ENCODE results near the gene CDK11B. TPM values are rescaled to one million over a fixed set of nuclear protein-coding genes. Genes with fewer than 3 reads are reported as not detected.

CDK11B gene
- total RNA-seq, 1 experiment from 2014 or later = 12.9 TPM

DNA sequence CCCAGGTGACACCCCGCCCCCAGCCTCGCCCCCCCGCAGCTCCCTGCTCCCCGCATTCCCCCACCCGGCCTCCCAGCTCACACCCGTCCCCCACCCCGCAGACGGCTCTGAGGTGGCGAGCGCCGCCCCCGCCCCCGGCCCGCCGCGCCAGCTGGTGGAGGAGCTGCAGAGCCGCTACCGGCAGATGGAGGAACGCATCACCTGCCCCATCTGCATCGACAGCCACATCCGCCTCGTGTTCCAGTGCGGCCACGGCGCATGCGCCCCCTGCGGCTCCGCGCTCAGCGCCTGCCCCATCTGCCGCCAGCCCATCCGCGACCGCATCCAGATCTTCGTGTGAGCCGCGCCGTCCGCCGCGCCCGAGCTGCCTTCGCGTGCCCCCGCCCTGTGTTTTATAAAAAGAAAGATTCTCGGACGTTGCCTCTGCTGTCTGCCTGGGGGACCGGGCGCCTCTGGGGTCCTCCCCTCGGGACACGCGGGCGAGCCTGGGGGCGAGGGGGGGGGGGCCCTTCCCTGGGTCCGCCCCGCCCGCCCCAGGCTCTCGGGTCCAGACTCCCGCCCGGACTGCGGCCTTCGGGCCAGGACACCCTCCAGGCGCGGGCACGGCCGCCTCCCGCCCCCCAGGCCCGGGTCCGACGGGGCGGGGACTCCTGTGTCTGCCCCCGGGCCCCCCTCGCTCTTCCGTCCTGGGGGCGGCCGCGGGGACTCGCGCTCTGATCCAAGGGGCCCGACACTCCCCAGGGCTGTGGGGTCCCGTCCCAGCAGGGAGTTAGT lies 28.4 kb downstream of the CDK11B start:
- no peak for DNase-seq (ENCODE audit: low spot score)
- in situ Hi-C loops (cut with HindIII; ENCODE audit: low sequenced_read_pairs) = no loop called here

DNA sequence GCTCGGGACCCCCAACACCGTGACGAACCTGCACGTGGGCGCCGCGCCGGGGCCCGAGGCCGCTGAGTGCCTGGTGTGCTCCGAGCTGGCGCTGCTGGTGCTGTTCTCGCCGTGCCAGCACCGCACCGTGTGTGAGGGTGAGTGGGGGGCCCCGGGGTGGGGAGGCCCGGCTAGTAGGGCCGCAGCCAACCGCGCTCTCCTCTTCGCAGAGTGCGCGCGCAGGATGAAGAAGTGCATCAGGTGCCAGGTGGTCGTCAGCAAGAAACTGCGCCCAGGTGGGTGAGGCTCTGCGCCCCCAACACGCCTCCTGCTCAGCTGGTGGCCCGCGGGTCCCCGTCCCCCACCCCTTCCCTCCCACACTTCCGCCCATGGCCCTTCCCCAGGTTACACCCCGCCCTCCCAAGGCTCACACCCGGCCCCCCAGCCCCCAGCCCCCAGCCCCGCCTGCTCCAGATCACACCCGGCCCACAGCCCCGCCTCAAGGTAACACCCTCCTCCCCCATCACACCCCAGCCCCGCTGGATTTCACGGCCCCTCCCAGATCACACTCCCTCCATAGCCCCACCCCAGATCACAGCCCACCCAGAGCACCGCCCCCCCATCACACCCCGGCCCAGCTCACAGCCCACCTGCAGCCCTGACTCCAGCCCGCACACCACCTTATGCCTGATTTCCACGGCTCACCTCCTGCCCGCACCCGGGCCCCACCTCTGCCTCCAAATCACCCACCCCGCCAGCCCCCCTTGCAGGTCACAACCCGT lies 29.2 kb downstream of the CDK11B start:
- in situ Hi-C loops (cut with HindIII; ENCODE audit: low sequenced_read_pairs) = no loop called here
- no peak for DNase-seq (ENCODE audit: low spot score)

DNA sequence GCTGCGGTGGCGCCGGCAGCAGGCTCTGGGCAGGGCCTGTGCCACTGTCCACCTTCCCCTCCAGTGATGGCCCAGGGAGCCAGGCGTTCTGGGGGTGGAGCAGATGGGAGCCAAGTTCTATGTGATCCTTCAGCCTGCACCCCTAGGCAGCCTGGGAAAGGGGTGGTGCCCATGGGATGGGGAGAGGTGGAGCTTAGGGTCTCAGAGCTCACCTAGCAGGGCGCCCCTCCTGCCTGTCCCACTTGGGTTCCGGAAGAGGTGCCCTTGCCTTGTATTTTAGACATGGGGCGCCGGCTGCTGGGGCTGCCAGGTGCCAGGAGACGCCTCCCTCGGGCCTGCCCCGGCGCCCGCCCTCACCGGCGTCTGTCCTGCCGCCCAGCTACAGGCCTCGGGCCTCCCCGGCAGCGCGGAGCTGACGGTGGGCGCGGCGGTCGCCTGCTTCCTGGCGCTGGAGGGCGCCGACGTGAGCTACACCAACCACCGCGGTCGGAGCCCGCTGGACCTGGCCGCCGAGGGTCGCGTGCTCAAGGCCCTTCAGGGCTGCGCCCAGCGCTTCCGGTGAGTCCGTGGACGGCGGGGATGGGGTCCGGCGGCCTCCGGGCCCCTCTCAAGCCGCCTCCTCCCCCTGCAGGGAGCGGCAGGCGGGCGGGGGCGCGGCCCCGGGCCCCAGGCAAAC lies 29.9 kb downstream of the CDK11B start:
- DNase-seq (ENCODE audit: low spot score) = no peak
- in situ Hi-C loops (cut with HindIII; ENCODE audit: low sequenced_read_pairs) = no loop called here

GRCh38 chr1:1627829-1628753 lies 30.7 kb downstream of the CDK11B start:
- no peak for DNase-seq (ENCODE audit: low spot score)
- in situ Hi-C loops (cut with HindIII; ENCODE audit: low sequenced_read_pairs) = no loop called here

- in situ Hi-C loops (cut with HindIII; ENCODE audit: low sequenced_read_pairs) = no loop called here
- DNase-seq (ENCODE audit: low spot score) = no peak
Measured at GRCh38 chr1:1627261-1627828, 31.5 kb downstream of the CDK11B start.

DNA sequence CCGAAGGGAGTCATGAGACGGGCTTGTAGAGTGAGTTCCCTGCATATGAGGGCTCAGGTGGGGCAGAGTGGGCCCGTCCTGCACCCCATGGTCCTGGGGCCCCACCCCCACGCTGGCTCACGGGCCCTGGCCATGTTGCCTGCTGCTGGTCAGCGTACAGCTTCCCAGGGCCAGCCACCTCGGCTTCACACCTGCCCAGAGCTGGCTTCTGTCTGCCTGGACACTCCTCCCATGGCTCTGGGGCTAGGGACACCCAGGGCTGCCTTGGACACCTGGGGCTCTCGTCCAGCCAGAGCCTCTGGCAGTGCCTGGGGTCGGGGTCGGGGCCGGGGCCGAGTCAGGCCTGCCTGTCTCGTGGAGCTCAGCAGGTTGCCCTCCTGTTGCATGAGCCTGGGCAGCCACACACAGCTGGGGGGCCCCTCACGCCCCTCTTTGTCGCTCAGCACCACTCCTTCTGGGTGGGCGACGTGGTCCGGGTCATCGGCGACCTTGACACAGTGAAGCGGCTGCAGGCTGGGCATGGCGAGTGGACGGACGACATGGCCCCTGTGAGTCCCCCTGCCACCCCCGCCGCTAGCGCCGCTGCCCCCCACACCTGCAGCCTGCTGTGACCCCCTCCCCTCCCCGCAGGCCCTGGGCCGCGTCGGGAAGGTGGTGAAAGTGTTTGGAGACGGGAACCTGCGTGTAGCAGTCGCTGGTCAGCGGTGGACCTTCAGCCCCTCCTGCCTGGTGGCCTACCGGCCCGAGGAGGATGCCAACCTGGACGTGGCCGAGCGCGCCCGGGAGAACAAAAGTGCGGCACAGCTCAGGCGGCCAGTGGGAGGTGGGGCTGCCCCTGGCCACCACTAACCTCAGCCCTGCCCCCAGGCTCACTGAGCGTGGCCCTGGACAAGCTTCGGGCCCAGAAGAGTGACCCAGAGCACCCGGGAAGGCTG lies 32.3 kb downstream of the CDK11B start:
- DNase-seq (ENCODE audit: low spot score) = no peak
- in situ Hi-C loops (cut with HindIII; ENCODE audit: low sequenced_read_pairs) = no loop called here

DNA sequence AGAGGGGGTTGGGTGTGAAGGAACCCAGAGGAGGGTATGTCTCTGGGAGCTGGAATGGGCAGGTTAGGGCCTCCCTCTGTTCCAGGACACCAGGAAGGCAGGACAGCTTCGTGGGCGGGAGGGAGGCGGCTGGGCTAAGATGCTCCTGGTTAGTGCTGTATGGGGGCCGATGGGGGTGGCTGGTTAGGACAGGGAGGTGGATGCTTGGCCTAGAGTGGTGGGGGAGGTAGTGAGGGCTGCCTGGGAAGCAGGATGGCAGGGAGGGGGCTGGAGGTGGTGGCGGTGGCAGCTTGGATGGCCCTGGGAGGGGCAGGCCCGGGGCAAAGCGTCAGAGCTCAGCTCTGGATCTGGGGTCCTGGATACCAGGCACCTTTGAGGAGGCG lies 33.0 kb downstream of the CDK11B start:
- no peak for DNase-seq (ENCODE audit: low spot score)
- in situ Hi-C loops (cut with HindIII; ENCODE audit: low sequenced_read_pairs) = no loop called here

GRCh38 chr1:1625404-1625775 lies 33.4 kb downstream of the CDK11B start:
- DNase-seq (ENCODE audit: low spot score) = no peak

GRCh38 chr1:1624443-1625403 lies 34.1 kb downstream of the CDK11B start:
- in situ Hi-C loops (cut with HindIII; ENCODE audit: low sequenced_read_pairs) = no loop called here
- no peak for DNase-seq (ENCODE audit: low spot score)

More at GRCh38 chr1:1625404-1625775, 33.4 kb downstream of the CDK11B start:
- in situ Hi-C loops (cut with HindIII; ENCODE audit: low sequenced_read_pairs) = no loop called here

DNA sequence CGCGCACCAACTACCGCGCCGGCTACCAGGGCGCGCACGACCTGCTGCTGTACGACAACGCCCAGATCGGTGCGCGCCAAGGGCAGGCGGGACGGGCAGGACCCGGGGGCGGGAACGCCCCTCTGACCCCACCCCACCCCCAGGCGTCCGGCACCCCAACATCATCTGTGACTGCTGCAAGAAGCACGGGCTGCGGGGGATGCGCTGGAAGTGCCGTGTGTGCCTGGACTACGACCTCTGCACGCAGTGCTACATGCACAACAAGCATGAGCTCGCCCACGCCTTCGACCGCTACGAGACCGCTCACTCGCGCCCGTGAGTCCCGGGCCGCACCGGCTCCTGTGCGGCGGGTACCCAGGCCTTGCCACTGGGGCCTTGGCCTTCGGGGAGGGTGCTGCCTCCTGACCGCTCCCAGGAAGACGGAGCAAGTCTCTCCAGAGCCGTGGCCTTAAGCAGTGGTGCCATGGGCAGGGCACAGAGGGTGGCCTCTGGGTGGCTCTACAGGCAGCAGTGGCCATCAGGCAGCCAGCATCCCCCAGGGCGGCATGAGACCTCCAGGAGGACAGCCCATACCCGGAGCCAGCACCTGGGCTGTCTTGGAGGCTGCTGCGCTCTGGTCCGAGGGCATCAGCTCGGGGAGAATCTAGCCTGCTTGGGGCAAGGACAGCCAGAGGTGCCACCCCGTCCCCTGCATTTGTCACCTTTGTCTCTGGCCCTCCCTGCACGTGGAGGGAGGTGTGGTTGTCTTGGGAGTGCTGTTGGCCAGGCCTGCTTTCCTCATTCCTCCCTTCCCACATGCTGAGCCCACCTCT lies 35.0 kb downstream of the CDK11B start:
- in situ Hi-C loops (cut with HindIII; ENCODE audit: low sequenced_read_pairs) = no loop called here
- DNase-seq (ENCODE audit: low spot score) = no peak

DNA sequence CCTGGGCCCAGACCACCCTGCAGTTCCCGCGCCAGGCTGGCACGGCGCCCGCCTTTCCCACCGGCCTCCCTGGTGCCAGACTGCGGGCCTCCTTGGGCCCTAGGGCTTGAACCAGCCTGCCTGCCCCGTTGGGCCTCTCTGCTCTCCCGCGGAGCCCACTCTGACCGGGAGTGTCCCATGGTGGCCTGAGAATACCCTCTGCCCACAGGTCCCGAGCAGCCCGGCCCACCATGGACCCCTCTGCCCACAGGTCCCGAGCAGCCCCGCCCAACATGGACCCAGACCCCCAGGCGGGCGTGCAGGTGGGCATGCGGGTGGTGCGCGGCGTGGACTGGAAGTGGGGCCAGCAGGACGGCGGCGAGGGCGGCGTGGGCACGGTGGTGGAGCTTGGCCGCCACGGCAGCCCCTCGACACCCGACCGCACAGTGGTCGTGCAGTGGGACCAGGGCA lies 35.6 kb downstream of the CDK11B start:
- in situ Hi-C loops (cut with HindIII; ENCODE audit: low sequenced_read_pairs) = no loop called here
- DNase-seq (ENCODE audit: low spot score) = no peak

DNA sequence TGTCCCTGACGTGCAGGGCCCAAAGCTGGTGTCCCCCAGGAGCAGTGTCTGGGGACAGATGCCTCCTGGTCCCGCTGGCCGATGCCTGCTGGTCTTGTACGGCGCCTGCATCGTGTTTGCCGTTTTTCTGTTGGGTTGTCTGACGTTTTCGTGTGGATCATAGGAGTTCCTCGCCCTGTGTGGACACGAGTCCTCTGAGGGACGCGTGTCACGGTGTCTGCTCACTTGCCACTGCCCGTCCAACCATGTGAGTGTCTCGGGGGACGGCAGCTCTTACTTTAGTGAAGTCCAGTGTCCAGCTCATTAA lies 36.1 kb downstream of the CDK11B start:
- no peak for DNase-seq (ENCODE audit: low spot score)
- in situ Hi-C loops (cut with HindIII; ENCODE audit: low sequenced_read_pairs) = no loop called here

- in situ Hi-C loops (cut with HindIII; ENCODE audit: low sequenced_read_pairs) = no loop called here
- no peak for DNase-seq (ENCODE audit: low spot score)
Measured at GRCh38 chr1:1622010-1622787, 36.6 kb downstream of the CDK11B start.

- in situ Hi-C loops (cut with HindIII; ENCODE audit: low sequenced_read_pairs) = no loop called here
- no peak for DNase-seq (ENCODE audit: low spot score)
Measured at GRCh38 chr1:1621173-1622009, 37.4 kb downstream of the CDK11B start.
